ENCODE results near the gene NELL1. TPM values are rescaled to one million over a fixed set of nuclear protein-coding genes. Genes with fewer than 3 reads are reported as not detected.

Gene NELL1
- total and polyA plus RNA-seq, 4 donors: 11.0 to 57.9 (median 31.2) TPM

DNA sequence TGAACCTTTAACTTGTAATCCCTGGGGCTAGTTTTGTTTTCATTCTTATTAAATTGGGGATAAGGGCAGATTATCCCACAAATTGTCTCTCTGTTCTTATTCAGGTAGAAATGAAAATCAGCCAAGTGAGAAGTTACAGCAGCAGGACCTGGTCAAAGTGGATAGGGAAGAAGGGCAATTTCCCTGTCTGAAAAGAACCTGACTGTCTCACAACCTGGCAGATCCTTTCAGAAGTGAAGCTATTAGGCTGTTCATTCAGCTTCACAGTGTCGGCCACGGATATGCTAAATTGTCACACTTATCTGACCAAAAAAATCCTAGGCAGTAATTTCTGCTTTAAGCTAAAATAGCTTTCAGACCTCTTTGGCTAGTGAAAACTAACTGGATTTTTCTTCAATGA, 810.9 kb downstream of the NELL1 start:
- Histone ChIP-seq H3K36me3 (ENCODE audit: control insufficient read depth, insufficient read depth, low read length) (no peaks in the 10 kb centered on the region), H3K27ac (ENCODE audit: low read depth, low read length) (no peak overlapping the region), H3K27me3 (ENCODE audit: control insufficient read depth, insufficient read depth, low read length) (no peaks in the 10 kb centered on the region), H3K9me3 (ENCODE audit: control insufficient read depth, insufficient read depth, low read length) (no peaks in the 10 kb centered on the region), H3K4me3 (ENCODE audit: low read depth, low read length) (no peak overlapping the region), H3K4me1 (ENCODE audit: control insufficient read depth, insufficient read depth, low read length) (no peaks in the 10 kb centered on the region)
- no CpG with 5 or more reads among the region's 2 CpGs for WGBS (ENCODE audit: insufficient coverage)
- DNase-seq (ENCODE audit: low read depth in 4 of 6, low spot score in 6 of 6): peak in 1 of 6 donors; percentile 51

DNA sequence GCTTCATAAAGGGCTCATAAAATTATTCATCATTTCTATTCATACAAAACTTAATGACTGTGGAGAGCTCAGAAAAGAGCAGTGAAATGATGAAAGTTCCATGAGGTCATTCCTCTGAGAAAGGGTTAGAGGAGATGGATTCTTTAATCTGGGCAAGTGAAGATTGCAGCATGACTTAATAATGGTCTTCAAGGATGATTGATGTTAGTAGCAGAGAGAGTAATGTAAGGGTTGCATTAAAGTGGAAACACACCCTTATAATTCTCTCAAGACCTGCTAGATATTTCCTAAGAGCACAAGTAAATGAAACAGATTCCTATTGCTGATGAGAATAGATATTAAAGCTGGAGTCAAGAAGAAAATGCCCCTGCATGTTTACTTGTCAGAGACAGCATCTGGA, 811.9 kb downstream of the NELL1 start:
- no peak overlapping the region for H3K4me3 ChIP-seq (ENCODE audit: low read depth, low read length)

DNA sequence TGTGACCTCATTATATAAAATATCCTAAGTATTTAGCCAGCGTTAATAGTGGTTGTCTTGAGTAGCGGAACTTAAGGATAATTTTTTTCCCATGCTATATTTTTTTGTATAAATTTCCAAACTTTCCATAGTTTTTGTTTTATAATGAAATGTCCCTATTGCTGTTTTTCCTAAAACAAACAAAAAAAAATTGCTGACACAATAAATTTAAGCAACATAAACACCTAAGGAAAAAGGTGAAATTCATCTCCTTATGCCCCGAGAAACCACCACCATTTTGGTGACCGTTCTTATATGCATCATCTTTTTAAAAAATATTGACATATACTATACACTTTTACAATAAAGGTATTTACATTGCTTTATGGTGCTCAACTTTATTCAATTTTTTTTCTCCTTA, 814.7 kb downstream of the NELL1 start:
- H3K27ac ChIP-seq (ENCODE audit: low read depth, low read length): no peak overlapping the region
- H3K4me3 ChIP-seq (ENCODE audit: low read depth, low read length): no peak overlapping the region
- H3K27me3 ChIP-seq (ENCODE audit: control insufficient read depth, insufficient read depth, low read length): no peaks in the 10 kb centered on the region
- WGBS (ENCODE audit: insufficient coverage): no CpG with 5 or more reads among the region's 4 CpGs
- no peaks in the 10 kb centered on the region for H3K36me3 ChIP-seq (ENCODE audit: control insufficient read depth, insufficient read depth, low read length)
- H3K9me3 ChIP-seq (ENCODE audit: control insufficient read depth, insufficient read depth, low read length): no peaks in the 10 kb centered on the region
- no peaks in the 10 kb centered on the region for H3K4me1 ChIP-seq (ENCODE audit: control insufficient read depth, insufficient read depth, low read length)
- no peak for DNase-seq (ENCODE audit: low read depth in 4 of 6, low spot score in 6 of 6)

More for the DNA sequence above, 811.9 kb downstream of the NELL1 start:
- no peaks in the 10 kb centered on the region for H3K9me3 ChIP-seq (ENCODE audit: control insufficient read depth, insufficient read depth, low read length)
- no peaks in the 10 kb centered on the region for H3K27me3 ChIP-seq (ENCODE audit: control insufficient read depth, insufficient read depth, low read length)
- peak in 1 of 6 donors; percentile 58 for DNase-seq (ENCODE audit: low read depth in 4 of 6, low spot score in 6 of 6)
- H3K36me3 ChIP-seq (ENCODE audit: control insufficient read depth, insufficient read depth, low read length): no peaks in the 10 kb centered on the region
- no peaks in the 10 kb centered on the region for H3K4me1 ChIP-seq (ENCODE audit: control insufficient read depth, insufficient read depth, low read length)
- no peak overlapping the region for H3K27ac ChIP-seq (ENCODE audit: low read depth, low read length)

DNA sequence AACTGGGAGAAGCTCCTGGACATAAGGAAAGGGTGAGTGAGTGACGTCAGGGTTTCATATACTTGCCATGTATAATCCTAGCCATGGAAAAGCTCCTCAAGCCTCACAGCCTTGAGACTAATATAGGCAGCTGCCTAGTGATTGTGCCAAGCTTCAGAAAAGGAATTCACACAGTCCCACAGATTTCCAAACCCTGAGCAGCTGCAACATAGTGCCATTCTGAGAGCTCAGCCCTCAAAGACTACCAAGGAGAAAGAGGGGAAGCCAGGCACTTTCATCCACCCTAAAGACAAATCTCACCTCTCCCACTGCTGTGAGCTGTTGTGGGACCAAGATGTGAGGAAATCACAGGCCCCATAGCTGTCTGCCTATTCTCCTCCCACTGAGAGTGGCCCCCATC, 815.6 kb downstream of the NELL1 start:
- Histone ChIP-seq H3K27ac (ENCODE audit: low read depth, low read length) (no peak overlapping the region), H3K9me3 (ENCODE audit: control insufficient read depth, insufficient read depth, low read length) (no peaks in the 10 kb centered on the region), H3K4me3 (ENCODE audit: low read depth, low read length) (no peak overlapping the region), H3K36me3 (ENCODE audit: control insufficient read depth, insufficient read depth, low read length) (no peaks in the 10 kb centered on the region), H3K4me1 (ENCODE audit: control insufficient read depth, insufficient read depth, low read length) (no peaks in the 10 kb centered on the region), H3K27me3 (ENCODE audit: control insufficient read depth, insufficient read depth, low read length) (no peaks in the 10 kb centered on the region)
- DNase-seq (ENCODE audit: low read depth in 4 of 6, low spot score in 6 of 6): no peak
- WGBS (ENCODE audit: insufficient coverage): no CpG with 5 or more reads among the region's 1 CpG

DNA sequence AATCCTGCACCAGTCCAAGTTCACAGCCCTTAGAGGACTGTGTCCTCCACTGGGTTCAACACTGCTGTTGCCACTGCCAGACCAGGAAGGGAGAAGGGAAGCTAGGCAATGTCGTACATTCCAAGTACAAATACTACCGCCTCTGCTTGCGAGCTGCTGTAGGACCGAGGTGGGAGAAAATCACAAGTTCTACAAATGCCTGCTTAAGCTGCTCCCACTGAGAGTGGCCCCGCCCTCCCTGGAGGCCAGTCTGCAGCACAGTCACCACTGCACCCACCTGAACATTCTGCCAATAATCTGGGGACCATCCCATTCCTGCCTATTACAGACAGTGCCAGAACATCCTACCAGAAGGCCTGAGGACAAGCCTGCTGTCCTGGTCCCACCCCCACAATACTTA, 816.0 kb downstream of the NELL1 start:
- 0% methylated on average over 1 of the region's 5 CpGs for WGBS (ENCODE audit: insufficient coverage)
- Histone ChIP-seq H3K27ac (ENCODE audit: low read depth, low read length) (no peak overlapping the region), H3K4me1 (ENCODE audit: control insufficient read depth, insufficient read depth, low read length) (no peaks in the 10 kb centered on the region)

DNA sequence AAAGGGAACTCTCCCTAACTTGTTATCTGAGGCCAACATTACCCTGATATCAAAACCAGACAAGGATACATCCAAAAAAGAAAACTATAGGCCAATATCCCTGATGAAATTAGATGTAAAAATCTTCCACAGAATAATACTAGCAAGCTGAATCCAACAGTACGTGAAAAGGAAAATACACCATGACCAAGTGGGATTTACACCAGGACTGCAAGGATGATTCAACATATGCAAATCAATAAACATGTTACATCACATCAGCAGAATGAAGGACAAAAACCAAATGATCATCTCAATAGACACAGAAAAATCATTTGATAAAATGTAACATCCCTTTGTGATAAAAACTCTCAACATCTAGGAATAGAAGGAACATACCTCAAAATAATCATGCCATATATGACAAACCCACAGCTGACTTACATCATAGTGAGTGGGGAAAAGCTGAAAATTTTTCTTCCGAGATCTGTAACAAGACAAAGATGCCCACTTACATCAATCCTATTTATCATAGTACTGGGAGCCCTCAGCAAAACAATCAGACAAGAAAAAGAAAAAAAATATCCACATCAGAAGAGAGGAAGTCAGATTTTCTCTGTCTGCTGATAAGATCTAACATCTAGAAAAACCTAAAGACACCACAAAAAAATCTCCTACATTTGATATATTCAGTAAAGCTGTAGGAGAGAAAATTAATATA, 820.2 kb downstream of the NELL1 start:
- no peaks in the 10 kb centered on the region for H3K27me3 ChIP-seq (ENCODE audit: control insufficient read depth, insufficient read depth, low read length)
- DNase-seq (ENCODE audit: low read depth in 4 of 6, low spot score in 6 of 6): no peak
- no peaks in the 10 kb centered on the region for H3K4me1 ChIP-seq (ENCODE audit: control insufficient read depth, insufficient read depth, low read length)
- H3K27ac ChIP-seq (ENCODE audit: low read depth, low read length): no peak overlapping the region
- 86% methylated on average over 1 of the region's 2 CpGs for WGBS (ENCODE audit: insufficient coverage)
- no peaks in the 10 kb centered on the region for H3K36me3 ChIP-seq (ENCODE audit: control insufficient read depth, insufficient read depth, low read length)
- H3K4me3 ChIP-seq (ENCODE audit: low read depth, low read length): no peak overlapping the region
- no peaks in the 10 kb centered on the region for H3K9me3 ChIP-seq (ENCODE audit: control insufficient read depth, insufficient read depth, low read length)

More for the DNA sequence above, 816.0 kb downstream of the NELL1 start:
- no peaks in the 10 kb centered on the region for H3K27me3 ChIP-seq (ENCODE audit: control insufficient read depth, insufficient read depth, low read length)
- H3K36me3 ChIP-seq (ENCODE audit: control insufficient read depth, insufficient read depth, low read length): no peaks in the 10 kb centered on the region
- no peaks in the 10 kb centered on the region for H3K9me3 ChIP-seq (ENCODE audit: control insufficient read depth, insufficient read depth, low read length)
- no peak overlapping the region for H3K4me3 ChIP-seq (ENCODE audit: low read depth, low read length)
- DNase-seq (ENCODE audit: low read depth in 4 of 6, low spot score in 6 of 6): no peak

DNA sequence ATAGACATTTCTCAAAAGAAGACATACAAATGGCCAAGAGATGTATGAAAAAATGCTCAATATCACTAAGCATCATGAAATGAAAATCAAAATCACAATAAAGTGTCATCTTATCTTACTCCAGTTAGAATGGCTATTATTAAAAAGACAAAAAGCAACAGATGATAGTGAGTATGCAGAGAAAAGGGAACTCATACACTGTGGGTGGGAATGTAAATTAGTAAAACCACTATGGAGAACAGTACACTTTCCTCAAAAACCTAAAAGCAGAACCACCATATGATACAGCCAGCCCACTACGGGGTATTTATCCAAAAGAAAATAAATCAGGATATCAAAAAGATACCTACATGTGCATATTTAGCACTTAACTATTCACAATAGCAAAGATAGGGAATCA, 823.5 kb downstream of the NELL1 start:
- H3K36me3 ChIP-seq (ENCODE audit: control insufficient read depth, insufficient read depth, low read length): no peaks in the 10 kb centered on the region
- H3K9me3 ChIP-seq (ENCODE audit: control insufficient read depth, insufficient read depth, low read length): no peaks in the 10 kb centered on the region
- no peaks in the 10 kb centered on the region for H3K27me3 ChIP-seq (ENCODE audit: control insufficient read depth, insufficient read depth, low read length)
- H3K4me1 ChIP-seq (ENCODE audit: control insufficient read depth, insufficient read depth, low read length): no peaks in the 10 kb centered on the region
- DNase-seq (ENCODE audit: low read depth in 4 of 6, low spot score in 6 of 6): no peak
- WGBS (ENCODE audit: insufficient coverage): no CpG with 5 or more reads among the region's 1 CpG
- no peak overlapping the region for H3K4me3 ChIP-seq (ENCODE audit: low read depth, low read length)
- H3K27ac ChIP-seq (ENCODE audit: low read depth, low read length): no peak overlapping the region

DNA sequence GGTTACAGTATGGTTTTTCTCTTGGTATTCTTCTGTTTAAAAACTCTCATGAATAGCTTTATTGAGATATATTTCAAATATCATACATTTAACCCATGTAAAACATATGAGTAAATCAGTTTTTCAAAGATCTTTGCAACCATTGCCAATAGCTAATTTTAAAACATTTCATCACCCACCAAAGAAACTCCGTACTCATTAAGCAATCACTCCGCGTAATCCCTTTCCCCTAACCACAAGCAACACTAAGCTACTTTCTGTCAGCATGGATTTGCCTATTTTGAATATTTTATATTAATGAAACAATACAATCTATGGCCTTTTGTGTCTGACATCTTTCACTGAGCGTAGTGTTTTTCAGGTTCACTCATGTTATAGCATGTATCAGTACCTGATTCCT, 825.6 kb downstream of the NELL1 start:
- no CpG with 5 or more reads among the region's 4 CpGs for WGBS (ENCODE audit: insufficient coverage)
- DNase-seq (ENCODE audit: low read depth in 4 of 6, low spot score in 6 of 6): no peak
- Histone ChIP-seq H3K4me3 (ENCODE audit: low read depth, low read length) (no peak overlapping the region), H3K27ac (ENCODE audit: low read depth, low read length) (no peak overlapping the region), H3K36me3 (ENCODE audit: control insufficient read depth, insufficient read depth, low read length) (no peaks in the 10 kb centered on the region), H3K9me3 (ENCODE audit: control insufficient read depth, insufficient read depth, low read length) (no peaks in the 10 kb centered on the region), H3K4me1 (ENCODE audit: control insufficient read depth, insufficient read depth, low read length) (no peaks in the 10 kb centered on the region), H3K27me3 (ENCODE audit: control insufficient read depth, insufficient read depth, low read length) (no peaks in the 10 kb centered on the region)

DNA sequence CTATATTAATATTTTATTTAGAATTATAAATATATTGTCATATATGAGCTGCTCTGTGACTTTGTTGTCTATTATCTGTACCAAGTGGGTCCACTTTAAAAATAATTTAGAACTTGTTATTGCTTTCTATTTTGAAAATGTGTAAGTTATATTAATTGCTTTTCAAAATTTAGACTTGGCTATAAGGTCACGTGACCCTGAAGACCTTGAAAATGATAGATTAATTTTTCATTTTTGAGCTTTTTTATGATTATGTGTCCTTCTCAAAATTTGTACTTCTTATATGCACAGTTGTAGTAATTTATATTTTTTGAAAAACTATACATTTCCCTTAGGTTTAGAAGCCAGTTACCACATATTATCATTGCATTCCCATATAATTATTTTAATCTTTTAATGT, 826.5 kb downstream of the NELL1 start:
- Histone ChIP-seq H3K4me1 (ENCODE audit: control insufficient read depth, insufficient read depth, low read length) (no peaks in the 10 kb centered on the region), H3K4me3 (ENCODE audit: low read depth, low read length) (no peak overlapping the region), H3K9me3 (ENCODE audit: control insufficient read depth, insufficient read depth, low read length) (no peaks in the 10 kb centered on the region), H3K27ac (ENCODE audit: low read depth, low read length) (no peak overlapping the region), H3K36me3 (ENCODE audit: control insufficient read depth, insufficient read depth, low read length) (no peaks in the 10 kb centered on the region), H3K27me3 (ENCODE audit: control insufficient read depth, insufficient read depth, low read length) (no peaks in the 10 kb centered on the region)
- no peak for DNase-seq (ENCODE audit: low read depth in 4 of 6, low spot score in 6 of 6)
- WGBS (ENCODE audit: insufficient coverage): no CpG with 5 or more reads among the region's 1 CpG

DNA sequence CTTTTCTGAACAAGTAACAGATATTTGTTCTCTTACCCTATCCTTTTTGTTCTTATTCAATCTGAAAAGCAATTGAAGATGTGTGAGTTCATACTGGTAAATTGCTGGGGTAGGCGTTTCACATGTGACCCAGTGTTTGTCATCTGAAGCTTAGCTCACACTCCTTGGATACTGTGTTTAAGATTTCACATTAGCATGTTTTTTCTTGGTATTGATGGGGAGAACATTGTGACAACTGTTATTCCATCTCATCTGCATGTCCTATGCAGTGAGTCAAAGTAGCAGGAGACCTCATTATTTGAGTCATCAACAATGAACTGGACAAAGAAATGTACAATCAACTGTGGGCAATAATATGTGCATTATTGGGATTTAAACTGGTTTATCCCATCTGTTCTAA, 831.9 kb downstream of the NELL1 start:
- no CpG with 5 or more reads among the region's 1 CpG for WGBS (ENCODE audit: insufficient coverage)
- no peaks in the 10 kb centered on the region for H3K9me3 ChIP-seq (ENCODE audit: control insufficient read depth, insufficient read depth, low read length)
- H3K4me1 ChIP-seq (ENCODE audit: control insufficient read depth, insufficient read depth, low read length): no peaks in the 10 kb centered on the region
- no peak overlapping the region for H3K4me3 ChIP-seq (ENCODE audit: low read depth, low read length)
- H3K27me3 ChIP-seq (ENCODE audit: control insufficient read depth, insufficient read depth, low read length): no peaks in the 10 kb centered on the region
- H3K27ac ChIP-seq (ENCODE audit: low read depth, low read length): no peak overlapping the region
- DNase-seq (ENCODE audit: low read depth in 4 of 6, low spot score in 6 of 6): no peak
- H3K36me3 ChIP-seq (ENCODE audit: control insufficient read depth, insufficient read depth, low read length): no peaks in the 10 kb centered on the region

Measured in spinal cord (tissue), 10 donors.